ENCODE results near the gene SART1.

DNA sequence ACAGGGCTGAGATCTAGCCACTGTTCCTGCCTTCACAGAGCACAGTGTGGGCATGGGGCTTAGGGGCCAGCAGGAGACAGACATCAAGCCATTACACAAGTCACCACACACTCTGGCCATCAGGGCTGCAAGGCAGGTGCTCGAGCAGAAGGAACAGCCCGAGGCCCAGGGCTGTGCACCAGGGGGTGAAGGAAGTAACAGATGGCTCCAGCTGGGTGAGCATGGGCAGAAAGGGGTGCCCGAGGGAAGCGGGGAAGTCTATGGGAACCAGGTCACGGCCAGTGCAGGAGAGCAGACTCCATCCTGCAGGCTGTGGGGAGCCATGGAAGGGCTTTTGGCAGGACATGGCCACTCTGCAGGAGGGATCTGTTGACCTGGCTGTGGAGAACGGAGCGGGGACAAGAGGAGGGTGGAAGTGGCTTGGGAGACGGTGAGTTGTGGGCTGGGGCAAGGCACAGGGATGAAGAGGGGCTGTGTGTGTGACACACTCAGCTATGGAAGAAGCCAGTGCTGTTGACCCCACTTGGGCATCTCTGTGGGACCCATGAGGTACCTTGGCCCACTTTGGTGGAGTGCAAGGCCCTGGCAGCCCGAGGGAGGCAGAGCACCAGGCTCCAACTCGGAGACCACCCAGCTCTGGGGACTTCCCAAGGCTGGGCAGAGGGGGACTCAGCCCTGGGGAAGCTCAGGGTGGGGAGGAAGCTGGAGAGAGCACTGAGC lies 46.3 kb upstream of the SART1 start:
- TF ChIP-seq, protein P1, sequence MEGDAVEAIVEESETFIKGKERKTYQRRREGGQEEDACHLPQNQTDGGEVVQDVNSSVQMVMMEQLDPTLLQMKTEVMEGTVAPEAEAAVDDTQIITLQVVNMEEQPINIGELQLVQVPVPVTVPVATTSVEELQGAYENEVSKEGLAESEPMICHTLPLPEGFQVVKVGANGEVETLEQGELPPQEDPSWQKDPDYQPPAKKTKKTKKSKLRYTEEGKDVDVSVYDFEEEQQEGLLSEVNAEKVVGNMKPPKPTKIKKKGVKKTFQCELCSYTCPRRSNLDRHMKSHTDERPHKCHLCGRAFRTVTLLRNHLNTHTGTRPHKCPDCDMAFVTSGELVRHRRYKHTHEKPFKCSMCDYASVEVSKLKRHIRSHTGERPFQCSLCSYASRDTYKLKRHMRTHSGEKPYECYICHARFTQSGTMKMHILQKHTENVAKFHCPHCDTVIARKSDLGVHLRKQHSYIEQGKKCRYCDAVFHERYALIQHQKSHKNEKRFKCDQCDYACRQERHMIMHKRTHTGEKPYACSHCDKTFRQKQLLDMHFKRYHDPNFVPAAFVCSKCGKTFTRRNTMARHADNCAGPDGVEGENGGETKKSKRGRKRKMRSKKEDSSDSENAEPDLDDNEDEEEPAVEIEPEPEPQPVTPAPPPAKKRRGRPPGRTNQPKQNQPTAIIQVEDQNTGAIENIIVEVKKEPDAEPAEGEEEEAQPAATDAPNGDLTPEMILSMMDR (conservative IDR thresholded peaks at IDR 0.05 in 1 of 2, IDR thresholded peaks at IDR 0.05 in 1 of 2; ENCODE audit: low read depth in 1 of 2, low read length in 2 of 2), result no peak
- TF ChIP-seq EZH2 (IDR thresholded peaks at IDR 0.05; ENCODE audit: low read length, missing control alignments), result no peak
